A549 (cell line): ENCODE measurements around the gene LRP6.

Experiments
- CTCF ChIP-seq: fragments of >200 bp; sonication (Bioruptor Twin); formaldehyde crosslinking; IDR thresholded peaks from 3 replicates; pipeline ENCODE4 v1.5.1; 2016
- ELK1 ChIP-seq: fragments of 150-350 bp; IDR thresholded peaks from 2 replicates; pipeline ENCODE4 v1.6.1; 2014; ENCODE audit warnings: low read depth, mild to moderate bottlenecking, low read length
- JUNB ChIP-seq: fragments of >200 bp; sonication (Bioruptor Twin); formaldehyde crosslinking; IDR thresholded peaks from 2 replicates; pipeline ENCODE4 v1.6.1; 2016
- NFE2L2 ChIP-seq: fragments of 150-350 bp; conservative IDR thresholded peaks from 2 replicates; pipeline ENCODE4 v1.6.1; 2014; ENCODE audit warnings: low read length
- TF ChIP-seq, protein P1 (sequence below): IDR thresholded peaks from 2 replicates; pipeline ENCODE4 v1.6.1; 2012

GRCh38 chr12:12247584-12247983 is 19.3 kb downstream of the LRP6 start:
- TF ChIP-seq, protein P1, sequence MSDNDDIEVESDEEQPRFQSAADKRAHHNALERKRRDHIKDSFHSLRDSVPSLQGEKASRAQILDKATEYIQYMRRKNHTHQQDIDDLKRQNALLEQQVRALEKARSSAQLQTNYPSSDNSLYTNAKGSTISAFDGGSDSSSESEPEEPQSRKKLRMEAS, result no peak
- no peak for TF ChIP-seq CTCF
- no peak for TF ChIP-seq ELK1
- TF ChIP-seq NFE2L2, result no peak
- no peak for TF ChIP-seq JUNB
